Bronchial epithelial cell (primary cell): Measurements from ENCODE around the gene COL5A3. TPM values are rescaled to one million over a fixed set of nuclear protein-coding genes. Genes with fewer than 3 reads are reported as not detected.

ENCODE experiments used
- DNase-seq: peaks from one replicate; pipeline ENCODE4 v3.0.0-alpha.2; 2010; ENCODE audit warnings: low read depth
- FAIRE-seq: peaks from 2 replicates; lab custom pipeline; 2011; peaks lifted over from hg19 to GRCh38; lab: Jason Lieb, UNC
- H3K27me3 ChIP-seq: 2 replicates; pipeline ENCODE4 v1.5.1; 2011; ENCODE audit warnings: low read length; ENCODE audit not compliant: control insufficient read depth, insufficient read depth
- H3K36me3 ChIP-seq: 2 replicates; pipeline ENCODE4 v1.5.1; 2011; ENCODE audit warnings: low read length; ENCODE audit not compliant: control insufficient read depth, insufficient read depth
- H3K4me3 ChIP-seq: 2 replicates; pipeline ENCODE4 v1.5.1; 2011; ENCODE audit warnings: mild to moderate bottlenecking, low read depth, low read length, control low read depth
- total RNA-seq: library from RNA; depleted of rRNA; stranded (reverse); fragments of >200 nt; gene quantifications from 2 replicates; pipeline ENCODE4 v1.2.1, GENCODE V29; 2014
- TF ChIP-seq, protein P1 (sequence below): IDR thresholded peaks from 2 replicates; pipeline ENCODE4 v1.5.1; 2011; ENCODE audit warnings: mild to moderate bottlenecking, moderate library complexity, low read length, control low read depth, inconsistent platforms; ENCODE audit not compliant: insufficient read depth, severe bottlenecking

COL5A3 gene
- total RNA-seq, 1 donor from 2014 or later, result 0.79 TPM

GRCh38 chr19:9991425-9992191 is 18.7 kb downstream of the COL5A3 start:
- Histone ChIP-seq H3K4me3 (no peak overlapping the region), H3K36me3 (no peaks in the 10 kb centered on the region), H3K27me3 (no peaks in the 10 kb centered on the region)
- TF ChIP-seq, protein P1, sequence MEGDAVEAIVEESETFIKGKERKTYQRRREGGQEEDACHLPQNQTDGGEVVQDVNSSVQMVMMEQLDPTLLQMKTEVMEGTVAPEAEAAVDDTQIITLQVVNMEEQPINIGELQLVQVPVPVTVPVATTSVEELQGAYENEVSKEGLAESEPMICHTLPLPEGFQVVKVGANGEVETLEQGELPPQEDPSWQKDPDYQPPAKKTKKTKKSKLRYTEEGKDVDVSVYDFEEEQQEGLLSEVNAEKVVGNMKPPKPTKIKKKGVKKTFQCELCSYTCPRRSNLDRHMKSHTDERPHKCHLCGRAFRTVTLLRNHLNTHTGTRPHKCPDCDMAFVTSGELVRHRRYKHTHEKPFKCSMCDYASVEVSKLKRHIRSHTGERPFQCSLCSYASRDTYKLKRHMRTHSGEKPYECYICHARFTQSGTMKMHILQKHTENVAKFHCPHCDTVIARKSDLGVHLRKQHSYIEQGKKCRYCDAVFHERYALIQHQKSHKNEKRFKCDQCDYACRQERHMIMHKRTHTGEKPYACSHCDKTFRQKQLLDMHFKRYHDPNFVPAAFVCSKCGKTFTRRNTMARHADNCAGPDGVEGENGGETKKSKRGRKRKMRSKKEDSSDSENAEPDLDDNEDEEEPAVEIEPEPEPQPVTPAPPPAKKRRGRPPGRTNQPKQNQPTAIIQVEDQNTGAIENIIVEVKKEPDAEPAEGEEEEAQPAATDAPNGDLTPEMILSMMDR, result no peak
- DNase-seq (no peak), FAIRE-seq (no peak)

GRCh38 chr19:9989504-9989903 is 20.8 kb downstream of the COL5A3 start:
- no peak for DNase-seq
- H3K36me3 ChIP-seq, result no peaks in the 10 kb centered on the region
- TF ChIP-seq, protein P1, result no peak
- H3K27me3 ChIP-seq, result no peaks in the 10 kb centered on the region
- no peak for FAIRE-seq
- H3K4me3 ChIP-seq, result no peak overlapping the region

DNA sequence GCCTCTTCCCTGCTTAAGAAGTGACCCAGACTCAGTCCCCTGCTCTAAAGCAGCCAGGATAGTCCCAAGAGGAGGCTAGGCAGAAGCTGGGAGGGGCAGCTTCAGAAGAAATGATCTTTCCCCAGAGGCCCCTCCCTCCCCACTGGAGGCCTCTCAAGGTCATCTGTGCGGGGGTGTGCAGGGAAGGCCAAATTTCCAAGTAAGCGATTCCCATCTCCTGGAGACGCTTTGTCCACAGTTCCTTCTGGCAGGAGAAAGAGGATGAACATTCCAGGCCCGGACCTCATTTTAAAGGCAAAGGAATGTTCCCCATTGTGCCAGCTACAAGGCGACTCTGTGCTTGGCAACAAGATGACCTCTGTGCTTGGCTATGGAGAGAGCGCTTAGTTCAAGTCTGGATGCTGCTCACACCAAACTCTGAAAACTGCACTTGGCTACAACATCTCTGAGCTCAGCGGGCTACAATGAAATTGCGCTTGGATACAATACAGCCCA is 23.5 kb downstream of the COL5A3 start:
- FAIRE-seq, result no peak
- DNase-seq, result no peak
- no peak overlapping the region for H3K4me3 ChIP-seq
- H3K27me3 ChIP-seq, result no peaks in the 10 kb centered on the region
- TF ChIP-seq, protein P1, result no peak
- no peaks in the 10 kb centered on the region for H3K36me3 ChIP-seq

DNA sequence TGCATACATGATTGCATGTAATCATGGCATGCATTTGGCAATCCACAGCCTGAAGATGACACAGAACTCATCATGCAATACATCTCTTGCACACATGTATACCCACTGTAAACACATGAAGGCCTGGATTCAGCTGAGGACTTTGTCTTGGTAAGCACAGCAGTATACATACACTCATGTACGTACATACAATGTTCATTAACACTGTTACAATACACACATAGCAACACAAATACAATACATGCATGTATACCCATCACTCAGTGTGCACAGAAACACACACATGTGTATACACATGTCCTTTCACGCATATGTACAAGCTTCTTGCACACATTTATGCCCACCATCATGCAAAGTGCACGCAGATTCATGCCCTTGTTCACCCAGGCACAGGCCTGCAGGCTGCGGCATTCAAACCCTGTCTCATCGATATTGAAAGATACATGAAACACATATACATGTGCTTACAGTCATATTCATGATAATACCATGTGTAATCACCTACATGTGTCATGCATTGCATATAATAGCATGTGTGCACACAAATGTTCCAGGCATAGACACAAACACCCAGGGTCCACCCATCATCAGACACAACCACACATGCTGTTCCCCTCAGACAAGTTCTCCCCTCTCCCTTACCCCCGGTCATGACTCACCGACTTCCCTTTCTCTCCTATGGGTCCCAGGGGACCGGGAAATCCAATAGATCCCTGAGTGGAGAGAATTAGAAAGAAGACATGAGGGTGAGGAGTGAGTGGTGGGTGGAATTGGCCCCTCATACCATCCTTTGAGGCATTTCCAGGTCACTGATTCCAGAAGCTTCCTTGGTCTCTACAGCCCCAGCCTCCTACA is 28.7 kb downstream of the COL5A3 start:
- no peak for DNase-seq
- H3K27me3 ChIP-seq, result no peaks in the 10 kb centered on the region
- no peaks in the 10 kb centered on the region for H3K36me3 ChIP-seq
- TF ChIP-seq, protein P1, result no peak
- peak; percentile 28 for FAIRE-seq
- no peak overlapping the region for H3K4me3 ChIP-seq

DNA sequence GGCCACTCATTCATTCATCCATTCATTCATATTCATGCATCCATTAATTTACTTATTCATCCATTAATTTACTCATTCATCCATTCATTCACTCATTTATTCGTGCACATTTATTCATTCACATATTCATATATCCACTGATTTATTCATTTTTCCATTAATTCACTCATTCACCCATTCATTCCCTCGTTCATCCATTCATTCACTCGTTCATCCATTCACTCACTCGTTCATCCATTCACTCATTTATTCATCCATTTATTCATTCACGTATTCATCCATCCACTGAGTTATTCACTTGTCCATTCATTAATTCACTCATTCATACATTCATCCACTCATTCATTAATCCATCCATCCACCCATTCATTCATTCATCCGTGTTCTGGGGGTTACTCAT is 38.2 kb downstream of the COL5A3 start:
- Histone ChIP-seq H3K36me3 (no peaks in the 10 kb centered on the region), H3K27me3 (no peaks in the 10 kb centered on the region), H3K4me3 (no peak overlapping the region)
- TF ChIP-seq, protein P1, result no peak
- no peak for FAIRE-seq
- no peak for DNase-seq
